Stimulated activated CD4-positive, alpha-beta T cell treated with anti-CD3 and anti-CD28 coated beads, TNF-alpha, amount 100 ng/mL, for 1 hour (primary cell): ENCODE data around the gene ZNF823.
A peak's percentile ranks its signal among the peaks of the same experiment; 100 is the strongest.

ENCODE experiments used
- DNase-seq, 3 donors: peaks; one replicate each; pipeline ENCODE4 v3.0.0-alpha.2; 2020; ENCODE audit warnings: low read depth in 3 of 3, low spot score in 1 of 3

ZNF823 gene

GRCh38 chr19:11737964-11738745 is 591 bp downstream of the ZNF823 start:
- no peak for DNase-seq

- DNase-seq = no peak
Measured at GRCh38 chr19:11736696-11737095, 2.0 kb downstream of the ZNF823 start.

GRCh38 chr19:11735375-11735774 is 3.4 kb downstream of the ZNF823 start:
- DNase-seq = no peak

DNA sequence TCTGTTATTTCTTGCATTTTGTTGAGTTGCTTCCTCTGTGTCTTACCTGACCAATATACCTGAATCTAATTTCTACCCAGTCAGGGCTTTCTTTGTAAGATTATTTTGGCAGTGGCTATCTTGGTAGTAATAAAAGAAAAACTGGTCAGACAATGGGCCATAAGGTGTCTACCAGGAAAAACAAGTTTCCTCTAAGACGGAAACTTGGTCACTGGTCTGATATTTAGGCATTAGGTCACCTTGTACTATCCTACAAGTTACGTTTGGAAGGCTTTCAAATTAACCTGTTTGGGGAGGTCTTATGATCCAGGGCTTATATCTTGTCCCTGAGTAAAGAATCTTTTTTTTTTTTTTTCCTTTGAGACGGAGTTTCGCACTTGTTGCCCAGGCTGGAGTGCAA is 9.2 kb downstream of the ZNF823 start:
- DNase-seq = no peak

DNA sequence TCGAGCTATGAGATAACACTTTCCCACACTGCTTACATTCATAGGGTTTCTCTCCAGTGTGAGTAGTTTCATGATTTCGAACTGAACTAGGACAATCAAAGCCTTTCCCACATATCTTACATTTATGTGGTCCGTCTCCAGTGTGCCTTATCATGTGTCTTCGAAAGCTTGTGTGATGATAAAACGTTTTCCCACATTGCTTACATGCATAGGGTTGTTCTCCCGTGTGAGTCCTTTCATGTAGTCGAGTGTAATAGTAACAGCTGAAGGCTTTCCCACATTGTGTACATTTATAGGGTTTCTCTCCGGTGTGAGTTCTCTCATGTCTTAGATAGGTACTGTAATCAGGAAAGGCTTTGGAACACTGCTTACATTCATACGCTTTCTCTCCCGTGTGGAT is 16.3 kb downstream of the ZNF823 start:
- no peak for DNase-seq

GRCh38 chr19:11721681-11722080 is 17.1 kb downstream of the ZNF823 start:
- DNase-seq = no peak

- no peak for DNase-seq
Measured at GRCh38 chr19:11710313-11710712, 28.4 kb downstream of the ZNF823 start.

DNA sequence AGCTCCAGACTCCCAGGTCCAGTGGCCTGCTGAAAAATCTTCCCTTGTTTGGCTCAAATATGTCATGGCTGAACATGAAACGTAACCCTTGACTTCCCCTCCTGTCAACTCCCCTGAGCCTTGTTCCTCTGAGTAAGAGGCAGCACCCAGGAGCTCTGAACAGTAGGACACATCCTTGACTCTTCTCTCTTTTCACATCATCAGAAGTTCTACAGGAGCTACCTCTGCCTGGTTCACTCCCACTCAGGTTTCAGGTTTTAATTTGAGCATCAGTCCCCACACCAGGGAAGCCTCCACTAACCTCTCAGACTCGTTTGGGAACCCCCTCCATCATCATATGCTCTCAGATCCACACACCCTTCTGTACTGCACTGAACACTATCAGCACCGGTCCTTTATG is 30.3 kb downstream of the ZNF823 start:
- DNase-seq = no peak

GRCh38 chr19:11705474-11705873 is 33.3 kb downstream of the ZNF823 start:
- no peak for DNase-seq

DNA sequence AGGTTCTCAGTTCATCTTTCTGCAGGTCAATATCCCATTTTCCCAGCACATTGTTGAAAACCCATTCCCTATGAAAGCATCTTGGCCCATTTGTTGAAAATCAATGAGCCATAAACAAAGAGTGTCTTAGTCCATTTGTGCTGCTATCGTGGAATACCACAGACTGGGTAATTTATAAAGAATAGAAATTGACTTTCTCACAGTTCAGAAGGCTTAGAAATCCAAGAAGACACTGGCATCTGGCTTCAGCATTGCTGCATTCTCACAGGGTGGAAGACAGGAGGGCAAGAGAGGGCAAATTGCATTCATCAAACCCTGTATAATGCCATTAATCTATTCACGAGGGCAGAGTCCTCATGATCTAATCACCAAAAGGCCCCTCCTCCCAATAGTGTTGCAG is 34.1 kb downstream of the ZNF823 start:
- DNase-seq = no peak

GRCh38 chr19:11699931-11700794 is 38.6 kb downstream of the ZNF823 start:
- no peak for DNase-seq

DNA sequence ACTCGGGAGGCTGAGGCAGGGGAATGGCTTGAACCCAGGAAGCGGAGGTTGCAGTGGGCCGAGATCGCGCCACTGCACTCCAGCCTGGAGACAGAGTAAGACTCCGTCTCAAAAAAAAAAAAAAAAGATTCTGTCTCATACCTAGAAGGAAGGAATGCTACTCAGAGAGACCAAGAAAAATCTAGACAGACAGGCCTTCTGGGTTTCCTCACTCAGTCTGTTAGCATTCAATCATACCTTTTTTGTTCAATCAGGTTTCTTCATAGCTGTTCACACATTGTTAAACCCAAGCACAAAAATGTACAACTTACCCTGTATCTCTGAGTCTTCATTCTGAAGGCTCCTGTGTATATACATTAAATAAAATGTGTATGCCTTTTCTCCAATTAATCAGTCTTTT is 40.5 kb downstream of the ZNF823 start:
- no peak for DNase-seq

DNA sequence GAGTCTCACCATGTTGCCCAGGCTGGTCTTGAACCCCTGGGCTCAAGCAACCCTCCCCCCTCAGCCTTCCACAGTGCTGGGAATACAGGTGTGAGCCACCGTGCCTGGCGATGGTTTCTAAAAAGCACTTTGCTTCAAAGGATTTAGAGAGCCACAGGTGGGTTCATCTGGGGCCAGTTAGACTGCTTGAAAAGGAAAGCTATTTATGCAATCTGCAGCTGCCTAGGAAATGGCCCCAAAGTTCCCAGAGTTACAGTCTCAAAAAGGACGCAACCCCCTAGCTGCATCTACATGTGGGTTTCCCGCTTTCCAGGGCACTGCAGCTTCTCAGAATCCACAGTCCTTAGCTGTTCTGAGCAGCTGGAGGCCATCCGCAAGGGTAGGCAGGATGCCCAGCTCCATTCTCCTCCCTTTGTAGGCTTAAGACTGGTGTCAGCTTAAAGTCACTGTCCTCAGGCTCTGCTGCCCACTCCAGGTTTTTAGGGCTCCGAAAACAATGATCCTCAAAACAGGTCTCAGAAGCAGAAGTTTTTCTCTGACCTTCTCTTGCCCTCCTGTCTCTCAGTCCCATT is 41.4 kb downstream of the ZNF823 start:
- DNase-seq = no peak

DNA sequence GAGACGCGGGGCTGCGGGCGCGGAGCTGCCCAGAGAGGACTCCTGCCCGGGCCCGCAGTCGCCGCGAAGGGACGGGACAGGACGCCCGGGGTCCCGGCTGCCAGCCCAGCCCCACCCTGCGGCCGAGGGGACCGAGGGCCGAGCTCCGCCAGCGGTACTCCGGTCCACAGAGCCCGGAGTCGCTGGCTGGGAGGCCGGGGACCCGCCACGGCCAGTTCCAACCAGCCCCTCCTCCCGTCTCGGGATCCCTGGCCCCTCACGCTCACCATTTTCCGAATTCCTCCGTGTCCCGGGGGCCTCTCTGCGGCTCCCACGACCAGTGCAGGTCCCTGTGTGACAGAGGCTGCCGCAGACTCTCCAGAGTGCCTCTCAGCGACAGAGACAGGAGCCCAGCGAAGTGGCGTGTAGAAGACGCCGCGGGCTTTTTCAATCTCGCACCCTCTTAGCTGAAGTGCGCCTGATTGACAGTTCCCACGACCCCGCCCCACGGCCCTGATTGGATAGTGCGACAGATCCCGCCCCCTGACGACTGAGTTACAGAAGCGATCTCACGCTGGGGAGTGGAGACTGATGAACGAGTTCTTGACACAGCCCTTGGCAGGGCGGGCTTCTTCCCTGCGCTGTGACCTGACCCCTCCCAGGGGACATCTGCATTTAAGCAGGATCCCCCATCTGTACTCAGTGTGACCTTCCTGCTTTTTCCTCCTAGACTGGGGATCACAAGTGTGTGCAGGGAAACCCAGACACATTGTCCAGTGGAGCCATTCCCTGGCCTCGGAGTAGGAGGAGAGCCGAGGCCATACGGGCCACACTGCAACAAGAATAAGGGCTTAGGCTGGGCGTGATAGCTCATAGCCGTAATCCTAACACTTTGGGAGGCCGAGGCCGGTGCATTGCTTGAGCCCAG is 44.0 kb downstream of the ZNF823 start:
- peak; percentile 29 to 86 (median 37) for DNase-seq

- no peak for DNase-seq
Measured at GRCh38 chr19:11693505-11694499, 44.9 kb downstream of the ZNF823 start.

DNA sequence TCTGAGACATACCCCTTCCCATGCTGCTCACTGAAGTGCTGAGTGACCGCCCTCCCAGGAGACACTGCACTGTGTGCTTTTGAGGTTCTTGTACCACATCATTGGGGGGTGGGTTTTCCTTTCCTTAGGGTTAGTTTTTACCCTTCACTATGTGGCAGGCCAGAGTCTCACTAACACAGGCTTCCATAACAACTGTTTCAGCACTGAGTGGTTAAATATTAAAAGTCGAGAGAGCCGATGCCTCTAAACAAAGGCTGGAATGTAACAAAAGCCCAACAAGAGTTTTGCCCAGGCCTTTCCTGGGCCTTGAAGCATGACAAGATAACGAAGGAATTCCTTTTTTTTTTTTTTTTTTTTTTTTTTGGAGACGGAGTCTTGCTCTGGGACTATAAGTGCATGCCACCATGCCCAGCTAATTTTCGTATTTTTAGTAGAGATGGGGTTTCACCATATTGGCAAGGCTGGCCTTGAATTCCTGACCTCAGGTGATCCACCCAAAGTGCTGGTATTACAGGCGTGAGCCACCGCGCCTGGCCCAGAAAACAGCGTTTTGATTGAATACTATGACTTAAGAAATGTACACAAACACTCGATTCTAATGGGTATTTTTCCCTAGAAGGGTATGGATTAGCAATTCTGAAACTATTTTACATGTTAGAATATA is 46.5 kb downstream of the ZNF823 start:
- DNase-seq = no peak

DNA sequence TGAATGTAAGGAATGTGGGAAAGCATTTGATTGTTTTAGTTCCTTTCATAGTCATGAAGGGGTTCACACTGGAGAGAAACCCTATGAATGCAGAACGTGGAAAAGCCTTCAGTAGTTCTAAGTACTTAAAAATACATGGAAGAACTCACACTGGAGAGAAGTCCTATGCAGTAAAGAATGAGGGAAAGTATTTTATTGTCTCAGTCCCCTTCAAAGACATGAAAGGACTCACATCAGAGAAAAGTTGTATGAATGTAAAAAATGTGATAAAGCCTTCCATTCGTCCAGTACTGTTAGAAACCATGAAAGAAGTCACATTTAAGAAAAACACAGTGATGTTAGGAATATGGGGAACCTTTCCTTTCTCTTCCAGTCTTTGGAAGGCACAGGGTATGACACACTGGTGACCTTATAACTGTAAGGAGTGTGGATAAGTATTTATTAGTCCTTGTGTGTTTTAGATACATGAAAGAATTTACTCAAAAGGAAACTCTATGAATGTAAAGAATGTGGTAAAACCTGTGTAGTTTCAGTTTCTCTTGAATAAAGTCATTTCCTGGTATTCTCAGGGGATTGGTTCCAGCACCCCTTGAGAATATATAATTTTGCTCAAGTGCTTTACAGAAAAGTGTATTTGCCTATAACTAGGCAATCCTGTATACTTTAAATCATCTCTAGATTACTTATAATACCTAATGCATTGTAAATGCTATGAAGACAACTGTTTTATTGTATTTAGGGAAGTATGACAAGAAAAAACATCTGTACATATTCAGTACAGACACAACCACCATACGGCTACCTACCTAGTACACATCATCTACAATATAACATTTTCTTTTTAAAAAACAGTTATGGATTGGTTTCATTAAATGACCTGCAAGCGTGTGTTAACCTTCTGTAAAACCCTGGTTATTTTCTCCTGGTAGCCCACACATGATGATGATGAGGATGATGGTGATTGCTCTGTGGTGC is 52.8 kb downstream of the ZNF823 start:
- no peak for DNase-seq
